Tibial artery (tissue), 4 donors: ENCODE measurements around the gene KREMEN1.

Experiments
- DNase-seq, 2 donors: peaks; one replicate each; pipeline ENCODE4 v3.0.0-alpha.2; 2019
- H3K27ac ChIP-seq, 2 donors: fragments of 200-600 bp; sonication (generic) in 1 of 2; 1 replicate in 1 of 2; 2 replicates in 1 of 2; pipeline ENCODE4 v1.5.1; 2018 to 2019; ENCODE audit warnings: mild to moderate bottlenecking in 1 of 2
- H3K27me3 ChIP-seq, 2 donors: fragments of 200-600 bp; sonication (generic) in 1 of 2; one replicate each; pipeline versions ENCODE4 v1.5.1 to v1.6.0; 2016 to 2019
- H3K36me3 ChIP-seq, 3 donors: fragments of 200-600 bp; sonication (generic) in 2 of 3; one replicate each; pipeline ENCODE4 v1.5.1; 2016 to 2019; ENCODE audit warnings: mild to moderate bottlenecking in 2 of 3
- H3K4me1 ChIP-seq, 4 donors: fragments of 200-600 bp; sonication (generic) in 2 of 4; 1 replicate in 3 of 4; 2 replicates in 1 of 4; pipeline ENCODE4 v1.5.1; 2016 to 2019
- H3K4me3 ChIP-seq, 2 donors: fragments of 200-600 bp; sonication (generic) in 1 of 2; 1 replicate in 1 of 2; 2 replicates in 1 of 2; pipeline ENCODE4 v1.5.1; 2018 to 2019; ENCODE audit warnings: mild to moderate bottlenecking in 2 of 2
- H3K9me3 ChIP-seq, 3 donors: fragments of 200-600 bp; sonication (generic) in 1 of 3; one replicate each; pipeline ENCODE4 v1.5.1; 2016 to 2019
- intact Hi-C: fragments of 100-400 bp; cut with DNase I; formaldehyde crosslinking; loops from one replicate; pipeline ENCODE4 v1.15.0; 2023; ENCODE audit warnings: low total_unique reads
- TF ChIP-seq, protein P1 (sequence below), 2 experiments: fragments of 200-600 bp in 1 of 2; fragments of 450-650 bp in 1 of 2; IDR thresholded peaks; one replicate each; pipeline ENCODE4 v1.5.1; 2017 to 2019; ENCODE audit warnings: antibody characterized with exemption in 2 of 2, mild to moderate bottlenecking in 1 of 2, moderate library complexity in 1 of 2

KREMEN1 gene

DNA sequence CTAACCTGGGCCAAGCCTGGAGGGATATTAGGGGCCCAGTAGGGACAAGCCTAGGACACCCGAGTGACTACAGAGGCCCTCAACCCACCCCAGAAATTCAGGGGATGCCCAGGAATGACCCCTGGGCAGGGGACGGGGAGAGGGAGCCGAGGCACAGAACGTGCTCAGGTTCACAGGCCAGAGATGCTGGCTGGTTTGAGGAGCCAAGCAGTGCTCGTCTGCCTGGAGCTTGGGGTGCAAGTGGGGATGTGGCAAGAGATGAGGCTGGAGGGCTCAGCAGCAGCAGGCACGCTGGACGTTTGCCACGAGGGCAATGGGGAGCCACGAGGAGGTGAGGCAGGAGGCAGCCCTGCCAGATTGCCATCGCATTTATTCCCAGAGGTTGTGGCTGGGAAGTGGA lies 98.9 kb downstream of the KREMEN1 start:
- no peak overlapping the region for H3K4me3 ChIP-seq
- intact Hi-C loops: no loop called here
- peak in 1 of 2 donors; percentile 59 for DNase-seq

DNA sequence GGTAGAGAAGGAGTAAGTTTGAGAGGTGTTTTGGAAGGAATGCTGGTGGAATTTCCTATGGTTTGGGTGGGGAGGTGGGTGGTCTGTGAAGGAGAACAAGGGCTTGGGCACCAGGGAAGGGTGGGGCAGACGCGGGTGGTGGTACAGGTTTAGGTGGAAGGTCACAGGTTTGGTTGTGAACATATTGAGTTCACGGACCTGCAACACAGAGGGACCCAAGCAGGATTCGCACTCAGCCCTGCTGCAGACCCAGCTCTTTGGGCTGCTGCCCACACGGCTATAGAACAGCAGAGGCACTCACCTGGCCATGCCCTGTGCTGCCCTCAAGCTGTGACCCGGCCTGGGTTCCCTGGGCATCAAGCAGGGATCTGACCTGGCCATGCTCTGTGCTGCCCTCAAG lies 99.4 kb downstream of the KREMEN1 start:
- intact Hi-C loops: no loop called here
- no peak overlapping the region for H3K4me3 ChIP-seq
- no peak overlapping the region for H3K27ac ChIP-seq
- TF ChIP-seq, protein P1, sequence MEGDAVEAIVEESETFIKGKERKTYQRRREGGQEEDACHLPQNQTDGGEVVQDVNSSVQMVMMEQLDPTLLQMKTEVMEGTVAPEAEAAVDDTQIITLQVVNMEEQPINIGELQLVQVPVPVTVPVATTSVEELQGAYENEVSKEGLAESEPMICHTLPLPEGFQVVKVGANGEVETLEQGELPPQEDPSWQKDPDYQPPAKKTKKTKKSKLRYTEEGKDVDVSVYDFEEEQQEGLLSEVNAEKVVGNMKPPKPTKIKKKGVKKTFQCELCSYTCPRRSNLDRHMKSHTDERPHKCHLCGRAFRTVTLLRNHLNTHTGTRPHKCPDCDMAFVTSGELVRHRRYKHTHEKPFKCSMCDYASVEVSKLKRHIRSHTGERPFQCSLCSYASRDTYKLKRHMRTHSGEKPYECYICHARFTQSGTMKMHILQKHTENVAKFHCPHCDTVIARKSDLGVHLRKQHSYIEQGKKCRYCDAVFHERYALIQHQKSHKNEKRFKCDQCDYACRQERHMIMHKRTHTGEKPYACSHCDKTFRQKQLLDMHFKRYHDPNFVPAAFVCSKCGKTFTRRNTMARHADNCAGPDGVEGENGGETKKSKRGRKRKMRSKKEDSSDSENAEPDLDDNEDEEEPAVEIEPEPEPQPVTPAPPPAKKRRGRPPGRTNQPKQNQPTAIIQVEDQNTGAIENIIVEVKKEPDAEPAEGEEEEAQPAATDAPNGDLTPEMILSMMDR (IDR thresholded peaks at IDR 0.05): no peak
- H3K36me3 ChIP-seq: no peaks in the 10 kb centered on the region
- DNase-seq: peak in 1 of 2 donors; percentile 34
- H3K9me3 ChIP-seq: peaks cover 0 to 20% (median 20%) of the 10 kb centered on the region in 3 donors
- peaks cover 0 to 13% of the 10 kb centered on the region in 2 donors for H3K27me3 ChIP-seq
- no peaks in the 10 kb centered on the region for H3K4me1 ChIP-seq

More for the DNA sequence above, 98.9 kb downstream of the KREMEN1 start:
- TF ChIP-seq, protein P1 (IDR thresholded peaks at IDR 0.05): no peak
- peaks cover 0 to 13% of the 10 kb centered on the region in 2 donors for H3K27me3 ChIP-seq
- no peak overlapping the region for H3K27ac ChIP-seq
- H3K4me1 ChIP-seq: no peaks in the 10 kb centered on the region
- no peaks in the 10 kb centered on the region for H3K36me3 ChIP-seq
- H3K9me3 ChIP-seq: peaks cover 0 to 20% (median 20%) of the 10 kb centered on the region in 3 donors

DNA sequence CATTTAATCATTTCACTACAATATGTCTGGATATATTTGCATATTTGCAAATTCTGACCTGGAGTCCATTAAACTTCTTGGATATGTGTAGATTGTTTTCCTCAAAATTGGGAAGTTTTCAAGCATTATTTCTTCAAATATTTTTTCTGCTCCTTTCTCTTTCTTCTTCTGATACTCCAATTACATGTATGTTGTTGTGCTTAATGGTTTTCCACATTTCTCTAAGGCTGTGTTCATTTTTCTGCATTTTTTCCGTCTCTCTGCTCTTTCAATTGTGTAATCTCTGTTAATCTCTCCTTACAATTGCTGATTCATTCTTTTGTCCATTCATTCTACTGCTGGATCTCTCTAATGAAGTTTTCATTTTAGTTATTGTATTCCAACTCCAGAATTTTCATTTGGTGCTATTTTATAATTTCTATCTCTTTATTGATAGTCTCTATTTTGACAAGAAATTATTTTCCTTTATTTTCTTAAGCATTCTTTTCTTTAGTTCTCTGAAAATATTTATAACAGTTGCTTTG lies 102.5 kb downstream of the KREMEN1 start:
- TF ChIP-seq, protein P1 (IDR thresholded peaks at IDR 0.05): no peak
- H3K9me3 ChIP-seq: peaks cover 0 to 20% (median 20%) of the 10 kb centered on the region in 3 donors
- intact Hi-C loops: no loop called here
- no peaks in the 10 kb centered on the region for H3K4me1 ChIP-seq
- peaks cover 0 to 8% of the 10 kb centered on the region in 2 donors for H3K27me3 ChIP-seq
- H3K27ac ChIP-seq: no peak overlapping the region
- DNase-seq: no peak
- no peaks in the 10 kb centered on the region for H3K36me3 ChIP-seq
- H3K4me3 ChIP-seq: no peak overlapping the region

DNA sequence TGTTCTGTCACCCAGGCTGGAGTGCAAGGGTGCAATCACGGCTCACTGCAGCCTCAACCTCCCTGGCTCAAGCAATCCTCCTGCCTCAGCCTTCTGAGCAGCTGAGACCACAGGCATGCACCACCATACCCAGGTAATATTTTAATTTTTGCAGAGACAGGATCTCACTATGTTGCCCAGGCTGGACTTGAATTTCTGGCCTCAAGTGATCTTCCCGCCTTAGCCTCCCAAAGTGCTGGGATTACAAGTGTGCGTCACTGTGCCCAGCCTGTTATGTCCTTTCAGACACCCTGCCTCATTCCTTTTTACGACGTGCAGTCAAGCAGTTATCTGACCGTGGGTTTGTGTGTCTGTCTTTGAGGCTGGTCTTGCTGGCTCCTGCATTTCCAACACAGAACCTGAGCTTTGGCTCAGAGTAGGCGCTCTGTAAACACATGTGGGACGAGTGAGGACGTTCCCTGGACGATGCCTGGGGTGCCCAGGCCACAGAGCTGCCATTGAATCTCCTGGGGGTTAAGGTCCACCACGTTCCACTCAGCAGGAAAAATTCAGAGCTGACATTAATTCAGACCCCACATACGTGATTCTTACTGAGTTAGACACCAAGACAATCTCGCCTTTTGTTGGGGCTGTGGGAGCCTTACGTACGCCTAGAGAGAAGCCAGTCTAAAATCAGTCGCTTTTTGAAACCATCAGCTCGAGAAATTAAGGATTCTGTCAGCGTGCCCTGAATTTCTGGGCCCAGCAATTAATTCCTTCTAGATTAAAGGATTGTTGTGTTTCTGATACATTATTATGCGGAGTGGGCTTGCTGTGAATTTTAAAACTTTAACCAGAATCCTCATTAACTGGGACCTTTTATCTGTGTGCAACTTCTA lies 111.4 kb downstream of the KREMEN1 start:
- intact Hi-C loops: no loop called here
- no peak overlapping the region for H3K4me3 ChIP-seq
- no peaks in the 10 kb centered on the region for H3K36me3 ChIP-seq
- TF ChIP-seq, protein P1 (IDR thresholded peaks at IDR 0.05): no peak
- H3K27me3 ChIP-seq: peaks cover 0 to 4% of the 10 kb centered on the region in 2 donors
- H3K9me3 ChIP-seq: no peaks in the 10 kb centered on the region
- DNase-seq: peak in 1 of 2 donors; percentile 13
- H3K4me1 ChIP-seq: no peaks in the 10 kb centered on the region
- H3K27ac ChIP-seq: no peak overlapping the region

DNA sequence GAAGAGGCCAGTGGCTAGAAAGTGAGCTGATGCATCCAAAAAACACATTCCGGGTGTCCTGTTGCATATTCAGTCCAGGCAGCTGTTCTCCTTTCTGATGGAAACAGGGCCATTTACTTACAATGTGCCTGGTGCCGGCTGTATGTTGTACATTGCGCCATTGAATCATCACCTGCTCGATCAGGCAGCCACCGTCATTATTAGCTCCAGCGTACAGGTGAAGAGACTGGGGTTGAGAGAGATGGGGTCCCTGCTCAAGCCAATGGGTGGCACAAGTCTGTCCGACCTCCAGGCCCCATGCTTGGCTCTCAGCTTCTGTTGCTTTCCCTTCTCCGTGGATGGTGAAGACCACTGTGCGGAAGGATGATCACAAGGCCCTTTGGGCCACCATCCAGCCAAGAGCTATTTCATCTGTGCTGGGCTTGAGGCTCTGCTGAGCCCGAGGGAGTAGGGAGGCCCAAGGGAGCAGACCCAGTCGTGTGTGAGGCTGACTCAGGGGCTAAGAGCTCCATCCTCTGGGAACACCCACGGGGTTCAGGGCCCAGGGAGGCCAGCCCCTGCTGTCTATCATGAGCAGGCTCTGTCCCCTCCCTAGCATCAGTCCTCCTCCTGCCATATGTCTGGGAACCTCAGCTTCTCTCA lies 112.1 kb downstream of the KREMEN1 start:
- TF ChIP-seq, protein P1 (IDR thresholded peaks at IDR 0.05): no peak
- Histone ChIP-seq H3K9me3 (no peaks in the 10 kb centered on the region), H3K4me1 (no peaks in the 10 kb centered on the region), H3K27ac (no peak overlapping the region), H3K4me3 (no peak overlapping the region), H3K27me3 (peaks cover 0 to 8% of the 10 kb centered on the region in 2 donors), H3K36me3 (no peaks in the 10 kb centered on the region)
- intact Hi-C loops: no loop called here
- peak in 1 of 2 donors; percentile 24 for DNase-seq
